Neural cell (in vitro differentiated cells): ENCODE measurements around the gene LST1. TPM values are rescaled to one million over a fixed set of nuclear protein-coding genes. Genes with fewer than 3 reads are reported as not detected.

ENCODE experiments used
- H2AFZ ChIP-seq: fragments of 200-600, 300-800 bp; sonication (generic), shearing (Covaris generic); 2 replicates; pipeline ENCODE4 v1.6.0; 2014; ENCODE audit warnings: low read depth, mild to moderate bottlenecking, antibody characterized with exemption, low read length, moderate library complexity
- H3F3A ChIP-seq: fragments of 200-600 bp; shearing (Covaris generic); 2 replicates; pipeline ENCODE4 v1.6.1; 2016; ENCODE audit warnings: mild to moderate bottlenecking, moderate library complexity, mixed read lengths, antibody characterized with exemption, low read length; ENCODE audit not compliant: insufficient read depth, poor library complexity, severe bottlenecking
- H3K27ac ChIP-seq: fragments of 200-600, 300-800 bp; sonication (generic), shearing (Covaris generic); 2 replicates; pipeline ENCODE4 v1.5.1; 2014; ENCODE audit warnings: mild to moderate bottlenecking, low read length, moderate library complexity
- H3K27me3 ChIP-seq: fragments of 300-800, 200-600 bp; sonication (generic), shearing (Covaris generic); 2 replicates; pipeline ENCODE4 v1.6.0; 2014; ENCODE audit warnings: mild to moderate bottlenecking, low read depth, low read length, moderate library complexity; ENCODE audit not compliant: insufficient read depth
- H3K36me3 ChIP-seq: fragments of 300-800, 200-600 bp; sonication (generic), shearing (Covaris generic); 2 replicates; pipeline ENCODE4 v1.5.1; 2014; ENCODE audit warnings: mild to moderate bottlenecking, antibody characterized with exemption, low read length, moderate library complexity; ENCODE audit not compliant: insufficient read depth
- H3K4me2 ChIP-seq: fragments of 300-800, 200-600 bp; sonication (generic), shearing (Covaris generic); 2 replicates; pipeline ENCODE4 v1.6.0; 2014; ENCODE audit warnings: mild to moderate bottlenecking, low read length
- H3K4me3 ChIP-seq: fragments of 300-800, 200-600 bp; sonication (generic), shearing (Covaris generic); 2 replicates; pipeline ENCODE4 v1.5.1; 2014; ENCODE audit warnings: mild to moderate bottlenecking, low read length, moderate library complexity
- H3K79me2 ChIP-seq: fragments of 200-600 bp; shearing (Covaris generic); replicated peaks from 2 replicates; pipeline ENCODE4 v1.6.0; 2014; ENCODE audit warnings: mild to moderate bottlenecking, low read length, moderate library complexity; ENCODE audit not compliant: insufficient read depth
- H3K9ac ChIP-seq: fragments of 300-800, 200-600 bp; sonication (generic), shearing (Covaris generic); 2 replicates; pipeline ENCODE4 v1.6.1; 2016; ENCODE audit warnings: mild to moderate bottlenecking, low read length, mixed read lengths
- H3K9me2 ChIP-seq: fragments of 200-600 bp; shearing (Covaris generic); 2 replicates; pipeline ENCODE4 v1.6.1; 2016; ENCODE audit warnings: mild to moderate bottlenecking, low read length, mixed read lengths; ENCODE audit not compliant: insufficient read depth
- H3K9me3 ChIP-seq: fragments of 200-600, 300-800 bp; sonication (generic), shearing (Covaris generic); 2 replicates; pipeline ENCODE4 v1.6.1; 2016; ENCODE audit warnings: mild to moderate bottlenecking, mixed run types, low read length, moderate library complexity, mixed read lengths
- H4K20me1 ChIP-seq: fragments of 200-600 bp; shearing (Covaris generic); 2 replicates; pipeline ENCODE4 v1.6.1; 2016; ENCODE audit warnings: mild to moderate bottlenecking, mixed run types; ENCODE audit not compliant: insufficient read depth
- EP300 ChIP-seq: fragments of 450-650 bp; conservative IDR thresholded peaks from 2 replicates; pipeline ENCODE4 v1.6.1; 2014; ENCODE audit warnings: antibody characterized with exemption, mild to moderate bottlenecking, moderate library complexity; ENCODE audit not compliant: poor library complexity, severe bottlenecking
- EZH2 ChIP-seq: fragments of 200-600, 300-800 bp; shearing (Covaris generic), sonication (generic); IDR thresholded peaks from 2 replicates; pipeline ENCODE4 v1.6.1; 2014; ENCODE audit warnings: antibody characterized with exemption, low read length, borderline replicate concordance, mild to moderate bottlenecking; ENCODE audit not compliant: insufficient read depth, poor library complexity, severe bottlenecking
- MXI1 ChIP-seq: fragments of 450-650 bp; conservative IDR thresholded peaks from 2 replicates; pipeline ENCODE4 v1.6.1; 2014; ENCODE audit warnings: antibody characterized with exemption, mild to moderate bottlenecking; ENCODE audit not compliant: poor library complexity, severe bottlenecking
- POLR2AphosphoS5 ChIP-seq: IDR thresholded peaks from 2 replicates; pipeline ENCODE4 v1.6.1; 2012
- RAD21 ChIP-seq: fragments of 450-650 bp; conservative IDR thresholded peaks from 2 replicates; pipeline ENCODE4 v1.6.1; 2014; ENCODE audit warnings: antibody characterized with exemption, mild to moderate bottlenecking, moderate library complexity
- SMC3 ChIP-seq: fragments of 450-650 bp; conservative IDR thresholded peaks from 2 replicates; pipeline ENCODE4 v1.6.1; 2014; ENCODE audit warnings: antibody characterized with exemption, mild to moderate bottlenecking, moderate library complexity; ENCODE audit not compliant: poor library complexity
- TAF1 ChIP-seq: IDR thresholded peaks from 2 replicates; pipeline ENCODE4 v1.6.1; 2012; ENCODE audit warnings: low read depth
- polyA plus RNA-seq: library from polyadenylated mRNA; depleted of rRNA; stranded (reverse); fragments of >200 nt; gene quantifications from 2 replicates; pipeline ENCODE4 v1.2.3, GENCODE V29; 2014
- TF ChIP-seq, protein P1 (sequence below): fragments of 450-650 bp; IDR thresholded peaks from 2 replicates; pipeline ENCODE4 v1.5.1; 2014; ENCODE audit warnings: antibody characterized with exemption, mild to moderate bottlenecking, moderate library complexity; ENCODE audit not compliant: poor library complexity, severe bottlenecking
- TF ChIP-seq, protein P2 (sequence below): IDR thresholded peaks from 2 replicates; pipeline ENCODE4 v1.6.1; 2012; ENCODE audit warnings: borderline replicate concordance

The LST1 gene
- polyA plus RNA-seq, 1 donor from 2014 or later: not detected

DNA sequence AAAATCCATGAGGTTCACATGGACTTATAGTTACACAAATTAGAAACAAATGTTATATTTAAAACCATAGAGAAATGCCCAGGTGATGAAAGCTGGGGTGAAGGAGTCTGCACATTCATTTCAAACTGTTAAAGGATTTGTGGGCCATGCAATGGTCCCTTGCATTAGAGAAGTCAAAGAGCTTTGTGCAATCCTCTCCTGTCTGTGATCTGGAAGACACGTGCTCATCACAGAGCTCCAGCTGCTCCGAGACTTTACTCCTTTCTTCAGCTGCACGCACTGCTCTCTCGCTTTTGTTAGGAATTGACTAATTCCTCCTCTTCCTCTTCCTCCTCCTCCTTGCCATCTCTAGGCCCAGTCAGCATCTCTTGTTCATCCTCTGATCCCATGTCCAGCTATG lies 24.9 kb downstream of the LST1 start:
- H3K9ac ChIP-seq: no peak overlapping the region
- H3K79me2 ChIP-seq: no peaks in the 10 kb centered on the region
- no peak overlapping the region for H3K27ac ChIP-seq
- no peaks in the 10 kb centered on the region for H3F3A ChIP-seq
- no peaks in the 10 kb centered on the region for H3K9me2 ChIP-seq
- H3K4me2 ChIP-seq: no peak overlapping the region
- H3K27me3 ChIP-seq: no peaks in the 10 kb centered on the region
- TF ChIP-seq RAD21 (no peak), EZH2 (no peak), EP300 (no peak), TAF1 (no peak), POLR2AphosphoS5 (no peak), MXI1 (no peak), SMC3 (no peak)
- TF ChIP-seq, protein P1, sequence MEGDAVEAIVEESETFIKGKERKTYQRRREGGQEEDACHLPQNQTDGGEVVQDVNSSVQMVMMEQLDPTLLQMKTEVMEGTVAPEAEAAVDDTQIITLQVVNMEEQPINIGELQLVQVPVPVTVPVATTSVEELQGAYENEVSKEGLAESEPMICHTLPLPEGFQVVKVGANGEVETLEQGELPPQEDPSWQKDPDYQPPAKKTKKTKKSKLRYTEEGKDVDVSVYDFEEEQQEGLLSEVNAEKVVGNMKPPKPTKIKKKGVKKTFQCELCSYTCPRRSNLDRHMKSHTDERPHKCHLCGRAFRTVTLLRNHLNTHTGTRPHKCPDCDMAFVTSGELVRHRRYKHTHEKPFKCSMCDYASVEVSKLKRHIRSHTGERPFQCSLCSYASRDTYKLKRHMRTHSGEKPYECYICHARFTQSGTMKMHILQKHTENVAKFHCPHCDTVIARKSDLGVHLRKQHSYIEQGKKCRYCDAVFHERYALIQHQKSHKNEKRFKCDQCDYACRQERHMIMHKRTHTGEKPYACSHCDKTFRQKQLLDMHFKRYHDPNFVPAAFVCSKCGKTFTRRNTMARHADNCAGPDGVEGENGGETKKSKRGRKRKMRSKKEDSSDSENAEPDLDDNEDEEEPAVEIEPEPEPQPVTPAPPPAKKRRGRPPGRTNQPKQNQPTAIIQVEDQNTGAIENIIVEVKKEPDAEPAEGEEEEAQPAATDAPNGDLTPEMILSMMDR: no peak
- TF ChIP-seq, protein P2, sequence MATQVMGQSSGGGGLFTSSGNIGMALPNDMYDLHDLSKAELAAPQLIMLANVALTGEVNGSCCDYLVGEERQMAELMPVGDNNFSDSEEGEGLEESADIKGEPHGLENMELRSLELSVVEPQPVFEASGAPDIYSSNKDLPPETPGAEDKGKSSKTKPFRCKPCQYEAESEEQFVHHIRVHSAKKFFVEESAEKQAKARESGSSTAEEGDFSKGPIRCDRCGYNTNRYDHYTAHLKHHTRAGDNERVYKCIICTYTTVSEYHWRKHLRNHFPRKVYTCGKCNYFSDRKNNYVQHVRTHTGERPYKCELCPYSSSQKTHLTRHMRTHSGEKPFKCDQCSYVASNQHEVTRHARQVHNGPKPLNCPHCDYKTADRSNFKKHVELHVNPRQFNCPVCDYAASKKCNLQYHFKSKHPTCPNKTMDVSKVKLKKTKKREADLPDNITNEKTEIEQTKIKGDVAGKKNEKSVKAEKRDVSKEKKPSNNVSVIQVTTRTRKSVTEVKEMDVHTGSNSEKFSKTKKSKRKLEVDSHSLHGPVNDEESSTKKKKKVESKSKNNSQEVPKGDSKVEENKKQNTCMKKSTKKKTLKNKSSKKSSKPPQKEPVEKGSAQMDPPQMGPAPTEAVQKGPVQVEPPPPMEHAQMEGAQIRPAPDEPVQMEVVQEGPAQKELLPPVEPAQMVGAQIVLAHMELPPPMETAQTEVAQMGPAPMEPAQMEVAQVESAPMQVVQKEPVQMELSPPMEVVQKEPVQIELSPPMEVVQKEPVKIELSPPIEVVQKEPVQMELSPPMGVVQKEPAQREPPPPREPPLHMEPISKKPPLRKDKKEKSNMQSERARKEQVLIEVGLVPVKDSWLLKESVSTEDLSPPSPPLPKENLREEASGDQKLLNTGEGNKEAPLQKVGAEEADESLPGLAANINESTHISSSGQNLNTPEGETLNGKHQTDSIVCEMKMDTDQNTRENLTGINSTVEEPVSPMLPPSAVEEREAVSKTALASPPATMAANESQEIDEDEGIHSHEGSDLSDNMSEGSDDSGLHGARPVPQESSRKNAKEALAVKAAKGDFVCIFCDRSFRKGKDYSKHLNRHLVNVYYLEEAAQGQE: no peak
- H3K36me3 ChIP-seq: no peaks in the 10 kb centered on the region
- no peak overlapping the region for H2AFZ ChIP-seq
- no peak overlapping the region for H3K4me3 ChIP-seq
- H4K20me1 ChIP-seq: no peaks in the 10 kb centered on the region
- H3K9me3 ChIP-seq: no peaks in the 10 kb centered on the region

DNA sequence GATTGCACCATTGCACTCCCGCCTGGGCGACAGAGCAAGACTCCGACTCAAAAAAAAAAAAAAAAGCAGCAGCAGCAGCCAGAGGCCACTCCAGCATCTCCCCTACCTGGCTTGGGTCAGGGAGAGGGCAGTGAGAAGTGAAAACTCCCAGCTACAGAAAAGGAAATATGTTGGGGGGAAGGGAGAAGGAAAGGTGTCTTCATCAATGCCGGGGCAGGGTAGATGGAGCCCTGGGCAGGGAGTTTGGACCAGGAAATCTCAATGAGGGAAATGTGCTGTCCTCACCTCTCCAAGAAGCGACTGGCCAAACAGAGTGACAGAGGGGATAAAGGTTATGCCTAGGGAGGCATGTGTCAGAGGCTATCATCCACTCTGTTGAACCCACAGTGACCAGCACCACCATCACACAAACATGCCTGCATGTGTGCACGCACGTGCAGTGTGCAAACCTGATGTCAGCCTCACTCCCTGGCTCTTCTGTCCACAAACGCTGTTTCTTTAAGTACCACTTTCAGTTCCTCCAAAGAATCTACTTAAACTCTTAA lies 28.1 kb downstream of the LST1 start:
- H3K9me2 ChIP-seq: no peaks in the 10 kb centered on the region
- no peaks in the 10 kb centered on the region for H3K36me3 ChIP-seq
- no peak overlapping the region for H3K9ac ChIP-seq
- no peak overlapping the region for H3K27ac ChIP-seq
- no peak overlapping the region for H3K4me3 ChIP-seq
- H3K4me2 ChIP-seq: no peak overlapping the region
- no peaks in the 10 kb centered on the region for H4K20me1 ChIP-seq
- H3K79me2 ChIP-seq: no peaks in the 10 kb centered on the region
- no peaks in the 10 kb centered on the region for H3K9me3 ChIP-seq
- H3F3A ChIP-seq: no peaks in the 10 kb centered on the region
- TF ChIP-seq EZH2: no peak
- TF ChIP-seq, protein P2: no peak
- no peaks in the 10 kb centered on the region for H3K27me3 ChIP-seq
- no peak overlapping the region for H2AFZ ChIP-seq
